ENCODE results near the gene NEK7.

The NEK7 gene

GRCh38 chr1:198156745-198157240, at the start of gene NEK7:
TSS of gene NEK7 (plus strand) at chr1:198156998. CDS start at chr1:198232581, 75,583 bp downstream.
- TF ChIP-seq, protein P1, sequence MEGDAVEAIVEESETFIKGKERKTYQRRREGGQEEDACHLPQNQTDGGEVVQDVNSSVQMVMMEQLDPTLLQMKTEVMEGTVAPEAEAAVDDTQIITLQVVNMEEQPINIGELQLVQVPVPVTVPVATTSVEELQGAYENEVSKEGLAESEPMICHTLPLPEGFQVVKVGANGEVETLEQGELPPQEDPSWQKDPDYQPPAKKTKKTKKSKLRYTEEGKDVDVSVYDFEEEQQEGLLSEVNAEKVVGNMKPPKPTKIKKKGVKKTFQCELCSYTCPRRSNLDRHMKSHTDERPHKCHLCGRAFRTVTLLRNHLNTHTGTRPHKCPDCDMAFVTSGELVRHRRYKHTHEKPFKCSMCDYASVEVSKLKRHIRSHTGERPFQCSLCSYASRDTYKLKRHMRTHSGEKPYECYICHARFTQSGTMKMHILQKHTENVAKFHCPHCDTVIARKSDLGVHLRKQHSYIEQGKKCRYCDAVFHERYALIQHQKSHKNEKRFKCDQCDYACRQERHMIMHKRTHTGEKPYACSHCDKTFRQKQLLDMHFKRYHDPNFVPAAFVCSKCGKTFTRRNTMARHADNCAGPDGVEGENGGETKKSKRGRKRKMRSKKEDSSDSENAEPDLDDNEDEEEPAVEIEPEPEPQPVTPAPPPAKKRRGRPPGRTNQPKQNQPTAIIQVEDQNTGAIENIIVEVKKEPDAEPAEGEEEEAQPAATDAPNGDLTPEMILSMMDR (IDR thresholded peaks at IDR 0.05), result no peak
- TF ChIP-seq ZFX (IDR thresholded peaks at IDR 0.05; ENCODE audit: borderline replicate concordance), result no peak
- peak within 1 kb of the TSS; percentile 94 for H3K27ac ChIP-seq

- H3K27ac ChIP-seq, result no peak overlapping the region
- TF ChIP-seq ZFX (IDR thresholded peaks at IDR 0.05; ENCODE audit: borderline replicate concordance), result no peak
- TF ChIP-seq, protein P1 (IDR thresholded peaks at IDR 0.05), result no peak
Measured at GRCh38 chr1:198107091-198107501, 49.7 kb upstream of the NEK7 start.

DNA sequence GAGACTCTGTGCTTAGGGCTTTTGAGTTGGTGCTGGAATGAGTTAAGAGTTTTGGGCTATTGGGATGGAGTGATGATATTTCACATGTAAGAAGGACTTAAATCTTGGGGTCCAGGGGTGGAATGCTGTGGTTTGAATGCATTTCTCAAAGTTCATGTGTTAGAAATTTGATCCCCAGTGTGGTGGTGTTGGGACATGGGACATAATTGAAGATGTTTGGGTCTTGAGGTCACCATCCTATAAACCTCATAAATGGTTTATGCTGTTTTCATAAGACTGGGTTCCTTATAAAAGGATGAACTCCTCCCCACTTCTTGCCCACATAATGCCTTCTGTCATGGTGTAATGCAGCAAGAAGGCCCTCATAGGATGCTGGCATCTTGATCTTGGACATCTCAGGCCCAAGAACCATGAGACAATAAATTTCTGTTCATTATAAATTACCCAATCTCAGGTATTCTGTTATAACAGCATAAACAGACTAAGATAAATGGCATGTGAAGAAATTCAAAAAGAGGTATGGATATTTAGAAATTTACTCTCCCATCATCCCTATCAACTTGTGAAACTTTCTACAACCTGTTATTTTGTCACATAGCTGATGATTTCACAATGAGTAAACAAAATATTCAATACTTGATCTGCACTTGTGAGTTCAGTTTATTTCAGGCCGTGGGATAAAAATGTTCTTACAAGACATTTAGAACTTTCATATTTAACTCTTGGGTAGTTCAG, 48.0 kb upstream of the NEK7 start:
- TF ChIP-seq ZFX (IDR thresholded peaks at IDR 0.05; ENCODE audit: borderline replicate concordance), result no peak
- TF ChIP-seq, protein P1 (IDR thresholded peaks at IDR 0.05), result no peak
- H3K27ac ChIP-seq, result no peak overlapping the region

DNA sequence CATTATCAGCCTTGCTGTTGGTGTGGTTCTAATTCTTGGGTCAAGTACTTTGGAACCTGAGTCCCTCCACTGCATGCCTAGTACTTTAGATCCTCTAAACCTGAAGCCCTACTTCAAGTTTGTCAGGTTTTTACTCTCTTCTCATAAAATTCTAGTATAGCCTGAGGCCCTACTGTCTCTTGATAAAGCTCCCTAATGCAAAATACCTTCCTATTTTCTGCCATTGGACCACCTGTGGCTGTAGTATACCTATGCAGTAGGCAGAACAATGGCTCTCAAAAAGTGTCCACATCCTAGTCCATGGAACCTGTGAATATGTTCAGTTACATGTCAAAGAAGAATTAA, 47.5 kb upstream of the NEK7 start:
- no peak overlapping the region for H3K27ac ChIP-seq
- TF ChIP-seq ZFX (IDR thresholded peaks at IDR 0.05; ENCODE audit: borderline replicate concordance), result no peak
- TF ChIP-seq, protein P1 (IDR thresholded peaks at IDR 0.05), result no peak

- no peak for TF ChIP-seq ZFX (IDR thresholded peaks at IDR 0.05; ENCODE audit: borderline replicate concordance)
- TF ChIP-seq, protein P1 (IDR thresholded peaks at IDR 0.05), result no peak
- H3K27ac ChIP-seq, result no peak overlapping the region
Measured at GRCh38 chr1:198113342-198113750, 43.5 kb upstream of the NEK7 start.

DNA sequence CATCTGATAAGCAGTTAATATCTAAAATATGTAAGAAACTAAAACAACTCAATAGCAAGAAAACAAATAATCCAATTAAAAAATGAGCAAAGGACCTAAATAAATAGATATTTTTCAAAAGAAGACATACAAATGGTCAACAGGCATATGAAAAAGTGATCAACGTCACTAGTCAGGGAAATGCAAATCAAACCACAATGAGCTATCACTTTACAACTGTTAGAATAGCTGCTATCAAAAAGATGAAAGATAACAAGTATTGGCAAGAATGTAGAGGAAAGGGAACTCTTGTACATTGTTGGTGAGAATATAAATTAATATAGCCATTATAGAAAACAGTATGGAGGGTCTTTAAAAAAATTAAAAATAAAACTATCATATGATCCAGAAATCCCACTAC, 40.7 kb upstream of the NEK7 start:
- TF ChIP-seq, protein P1 (IDR thresholded peaks at IDR 0.05), result no peak
- TF ChIP-seq ZFX (IDR thresholded peaks at IDR 0.05; ENCODE audit: borderline replicate concordance), result no peak
- H3K27ac ChIP-seq, result no peak overlapping the region

DNA sequence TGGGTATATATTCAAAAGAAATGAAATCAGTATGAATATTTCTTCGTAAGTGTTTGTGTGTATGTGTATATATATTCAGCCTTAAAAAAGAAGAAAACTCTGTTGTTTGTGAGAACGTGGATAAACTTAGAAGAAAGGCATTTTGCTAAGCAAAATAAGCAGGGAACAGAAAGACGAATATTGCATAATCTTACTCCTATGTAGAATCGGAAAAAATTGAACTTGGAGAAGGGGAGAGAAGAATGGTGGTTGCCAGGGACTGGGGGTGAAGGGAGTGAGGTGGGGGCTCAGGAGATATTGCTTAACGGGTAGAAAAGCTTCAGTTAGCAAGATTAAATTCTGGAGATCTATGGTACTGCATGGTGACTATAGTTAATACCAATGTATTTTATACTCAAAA, 40.3 kb upstream of the NEK7 start:
- TF ChIP-seq, protein P1 (IDR thresholded peaks at IDR 0.05), result no peak
- TF ChIP-seq ZFX (IDR thresholded peaks at IDR 0.05; ENCODE audit: borderline replicate concordance), result no peak
- no peak overlapping the region for H3K27ac ChIP-seq
